Astrocyte (in vitro differentiated cells and primary cell): ENCODE results near the gene DUS2. TPM values are rescaled to one million over a fixed set of nuclear protein-coding genes. Genes with fewer than 3 reads are reported as not detected.

Experiments
- DNase-seq: peaks from one replicate; pipeline ENCODE4 v3.0.0-alpha.2; 2010; ENCODE audit warnings: low read depth
- FAIRE-seq: peaks from 2 replicates; lab custom pipeline; 2011; peaks lifted over from hg19 to GRCh38; lab: Jason Lieb, UNC
- H2AFZ ChIP-seq: 2 replicates; pipeline ENCODE4 v1.6.0; 2012; ENCODE audit warnings: low read depth, low read length, inconsistent platforms
- H3K27ac ChIP-seq: 2 replicates; pipeline ENCODE4 v1.5.1; 2011; ENCODE audit warnings: low read depth, low read length, inconsistent platforms
- H3K27me3 ChIP-seq: 2 replicates; pipeline ENCODE4 v1.6.0; 2011; ENCODE audit warnings: low read length, inconsistent platforms; ENCODE audit not compliant: insufficient read depth
- H3K36me3 ChIP-seq: 2 replicates; pipeline ENCODE4 v1.5.1; 2011; ENCODE audit warnings: low read length, inconsistent platforms; ENCODE audit not compliant: insufficient read depth
- H3K4me1 ChIP-seq: 2 replicates; pipeline ENCODE4 v1.5.1; 2011; ENCODE audit warnings: low read length, inconsistent platforms; ENCODE audit not compliant: insufficient read depth
- H3K4me2 ChIP-seq: 2 replicates; pipeline ENCODE4 v1.6.0; 2012; ENCODE audit warnings: low read length, inconsistent platforms
- H3K4me3 ChIP-seq: 2 replicates; pipeline ENCODE4 v1.5.1; 2011; ENCODE audit warnings: low read depth, mild to moderate bottlenecking, low read length, inconsistent platforms; ENCODE audit not compliant: insufficient read depth
- H3K79me2 ChIP-seq: 2 replicates; pipeline ENCODE4 v1.6.0; 2012; ENCODE audit warnings: mild to moderate bottlenecking, low read length, inconsistent platforms; ENCODE audit not compliant: insufficient read depth
- H3K9ac ChIP-seq: 2 replicates; pipeline ENCODE4 v1.6.0; 2012; ENCODE audit warnings: mild to moderate bottlenecking, low read length, inconsistent platforms
- H3K9me3 ChIP-seq: 2 replicates; pipeline ENCODE4 v1.5.1; 2012; ENCODE audit warnings: low read depth, mild to moderate bottlenecking, low read length, inconsistent platforms; ENCODE audit not compliant: insufficient read depth
- H4K20me1 ChIP-seq: 2 replicates; pipeline ENCODE4 v1.6.0; 2012; ENCODE audit warnings: low read length, inconsistent platforms; ENCODE audit not compliant: insufficient read depth
- H3K27ac Mint-ChIP-seq: one replicate; pipeline ENCODE4 v1.8.0; 2021; ENCODE audit warnings: mild to moderate bottlenecking, mixed read lengths; ENCODE audit not compliant: unreplicated experiment
- H3K27me3 Mint-ChIP-seq: one replicate; pipeline ENCODE4 v1.8.0; 2021; ENCODE audit warnings: low read depth, mixed read lengths; ENCODE audit not compliant: unreplicated experiment
- H3K36me3 Mint-ChIP-seq: one replicate; pipeline ENCODE4 v1.8.0; 2021; ENCODE audit warnings: low read depth, mixed read lengths; ENCODE audit not compliant: unreplicated experiment
- H3K4me1 Mint-ChIP-seq: one replicate; pipeline ENCODE4 v1.8.0; 2021; ENCODE audit warnings: low read depth, mixed read lengths; ENCODE audit not compliant: unreplicated experiment
- H3K4me3 Mint-ChIP-seq: one replicate; pipeline ENCODE4 v1.8.0; 2021; ENCODE audit warnings: mild to moderate bottlenecking, moderate library complexity, mixed read lengths; ENCODE audit not compliant: unreplicated experiment
- H3K9me3 Mint-ChIP-seq: one replicate; pipeline ENCODE4 v1.8.0; 2021; ENCODE audit warnings: mild to moderate bottlenecking, mixed read lengths; ENCODE audit not compliant: unreplicated experiment
- EZH2 ChIP-seq: IDR thresholded peaks from 2 replicates; pipeline ENCODE4 v1.6.1; 2012; ENCODE audit warnings: mild to moderate bottlenecking, low read length, inconsistent platforms; ENCODE audit not compliant: insufficient read depth
- total RNA-seq: library from RNA; stranded (reverse); gene quantifications from 2 replicates; pipeline ENCODE4 v1.2.1, GENCODE V29; 2021
- TF ChIP-seq, protein P1 (sequence below): IDR thresholded peaks from 2 replicates; pipeline ENCODE4 v1.5.1; 2011; ENCODE audit warnings: low read depth, mild to moderate bottlenecking, inconsistent platforms, low read length, moderate library complexity; ENCODE audit not compliant: insufficient read depth

DUS2 gene
- total RNA-seq, 1 donor from 2014 or later, result 14.9 TPM

DNA sequence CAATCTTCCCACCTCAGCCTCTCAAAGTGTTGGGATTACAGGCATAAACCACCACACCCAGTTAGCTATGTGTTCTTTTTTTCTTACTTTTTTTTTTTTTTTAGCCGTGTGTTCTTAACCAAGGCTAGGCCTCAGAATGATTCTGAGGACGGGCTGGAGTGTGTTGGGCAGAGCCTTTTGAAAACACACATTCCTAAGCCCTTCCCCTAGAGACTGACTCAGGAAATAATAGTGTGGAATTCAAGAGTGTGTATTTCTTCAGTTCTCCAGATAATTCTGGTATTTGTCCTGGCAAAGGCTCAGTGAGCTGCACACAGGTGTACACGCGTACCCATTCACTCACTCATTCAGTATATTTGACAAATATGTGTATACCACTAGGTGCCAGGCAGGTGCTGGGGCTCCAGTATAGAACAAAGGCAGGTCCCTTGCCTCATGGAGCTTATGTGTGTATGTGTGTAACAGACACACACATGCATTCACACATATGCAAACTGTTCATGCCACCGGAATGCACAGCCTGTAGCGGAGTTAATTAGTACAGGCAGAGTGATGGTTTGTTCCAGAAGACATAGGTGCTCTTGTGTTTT lies 42.7 kb downstream of the DUS2 start:
- H3K9me3 Mint-ChIP-seq, result no peaks in the 10 kb centered on the region
- Histone ChIP-seq H3K4me2 (peak overlapping the region; percentile 59), H3K9me3 (no peaks in the 10 kb centered on the region), H3K9ac (peak overlapping the region; percentile 36), H4K20me1 (peaks cover 5% of the 10 kb centered on the region), H3K4me1 (peaks cover 25% of the 10 kb centered on the region), H3K36me3 (peaks cover 8% of the 10 kb centered on the region), H2AFZ (no peak overlapping the region), H3K4me3 (no peak overlapping the region), H3K27me3 (no peaks in the 10 kb centered on the region), H3K27ac (peak overlapping the region; percentile 66), H3K79me2 (no peaks in the 10 kb centered on the region)
- peaks cover 18% of the 10 kb centered on the region for H3K4me1 Mint-ChIP-seq
- peaks cover 16% of the 10 kb centered on the region for H3K36me3 Mint-ChIP-seq
- no peak overlapping the region for H3K4me3 Mint-ChIP-seq
- TF ChIP-seq, protein P1, sequence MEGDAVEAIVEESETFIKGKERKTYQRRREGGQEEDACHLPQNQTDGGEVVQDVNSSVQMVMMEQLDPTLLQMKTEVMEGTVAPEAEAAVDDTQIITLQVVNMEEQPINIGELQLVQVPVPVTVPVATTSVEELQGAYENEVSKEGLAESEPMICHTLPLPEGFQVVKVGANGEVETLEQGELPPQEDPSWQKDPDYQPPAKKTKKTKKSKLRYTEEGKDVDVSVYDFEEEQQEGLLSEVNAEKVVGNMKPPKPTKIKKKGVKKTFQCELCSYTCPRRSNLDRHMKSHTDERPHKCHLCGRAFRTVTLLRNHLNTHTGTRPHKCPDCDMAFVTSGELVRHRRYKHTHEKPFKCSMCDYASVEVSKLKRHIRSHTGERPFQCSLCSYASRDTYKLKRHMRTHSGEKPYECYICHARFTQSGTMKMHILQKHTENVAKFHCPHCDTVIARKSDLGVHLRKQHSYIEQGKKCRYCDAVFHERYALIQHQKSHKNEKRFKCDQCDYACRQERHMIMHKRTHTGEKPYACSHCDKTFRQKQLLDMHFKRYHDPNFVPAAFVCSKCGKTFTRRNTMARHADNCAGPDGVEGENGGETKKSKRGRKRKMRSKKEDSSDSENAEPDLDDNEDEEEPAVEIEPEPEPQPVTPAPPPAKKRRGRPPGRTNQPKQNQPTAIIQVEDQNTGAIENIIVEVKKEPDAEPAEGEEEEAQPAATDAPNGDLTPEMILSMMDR, result no peak
- no peak for TF ChIP-seq EZH2
- peak; percentile 72 for FAIRE-seq
- no peaks in the 10 kb centered on the region for H3K27me3 Mint-ChIP-seq
- peak; percentile 77 for DNase-seq
- peak overlapping the region; percentile 47 for H3K27ac Mint-ChIP-seq

DNA sequence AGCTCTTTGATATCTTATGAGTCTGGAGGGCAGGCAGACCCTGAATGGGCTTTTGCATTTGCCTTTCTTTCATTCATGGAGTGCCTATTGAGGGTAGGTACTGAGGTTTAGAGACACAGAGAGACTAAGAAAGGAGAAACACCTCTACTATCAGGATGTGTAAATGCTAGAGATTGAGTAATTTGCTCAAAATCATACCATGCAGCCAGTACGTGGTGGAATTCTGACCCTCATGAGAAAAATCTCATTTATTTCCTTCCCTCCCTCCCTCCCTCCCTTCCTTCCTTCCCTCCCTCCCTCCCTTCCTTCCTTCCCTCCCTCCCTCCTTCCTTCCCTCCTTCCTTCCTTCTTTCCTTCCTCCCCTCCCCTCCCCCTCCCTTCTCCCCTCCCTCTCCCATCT lies 43.7 kb downstream of the DUS2 start:
- Mint-ChIP-seq H3K4me3 (no peak overlapping the region), H3K27ac (no peak overlapping the region), H3K4me1 (peaks cover 18% of the 10 kb centered on the region), H3K36me3 (peaks cover 16% of the 10 kb centered on the region), H3K27me3 (no peaks in the 10 kb centered on the region), H3K9me3 (no peaks in the 10 kb centered on the region)
- H3K4me2 ChIP-seq, result no peak overlapping the region
- no peak overlapping the region for H3K27ac ChIP-seq
- no peak overlapping the region for H3K4me3 ChIP-seq
- no peak for FAIRE-seq
- DNase-seq, result no peak
- H4K20me1 ChIP-seq, result peaks cover 5% of the 10 kb centered on the region
- no peaks in the 10 kb centered on the region for H3K27me3 ChIP-seq
- H3K9me3 ChIP-seq, result no peaks in the 10 kb centered on the region
- H3K9ac ChIP-seq, result no peak overlapping the region
- H3K79me2 ChIP-seq, result no peaks in the 10 kb centered on the region
- peaks cover 10% of the 10 kb centered on the region for H3K36me3 ChIP-seq
- no peak overlapping the region for H2AFZ ChIP-seq
- TF ChIP-seq, protein P1, result no peak
- no peak for TF ChIP-seq EZH2
- H3K4me1 ChIP-seq, result peaks cover 25% of the 10 kb centered on the region

DNA sequence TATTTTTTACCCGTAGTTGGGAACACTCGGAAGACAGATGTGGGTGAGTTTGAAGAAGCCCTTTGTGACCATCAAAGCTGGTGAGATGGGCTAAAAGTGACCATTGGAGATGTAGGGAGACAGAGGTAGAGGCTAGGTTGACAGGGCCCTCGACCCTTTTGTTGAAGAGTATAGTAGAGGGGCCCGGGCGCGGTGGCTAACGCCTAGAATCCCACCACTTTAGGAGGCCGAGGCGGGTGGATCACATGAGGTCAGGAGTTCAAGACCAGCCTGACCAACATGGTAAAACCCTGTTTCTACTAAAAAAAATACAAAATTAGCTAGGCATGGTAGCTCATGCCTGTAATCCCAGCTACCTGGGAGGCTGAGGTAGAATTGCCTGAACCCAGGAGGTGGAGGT lies 45.8 kb downstream of the DUS2 start:
- no peak overlapping the region for H3K4me3 ChIP-seq
- H3K4me3 Mint-ChIP-seq, result no peak overlapping the region
- no peak overlapping the region for H3K27ac Mint-ChIP-seq
- peaks cover 24% of the 10 kb centered on the region for H3K4me1 ChIP-seq
- DNase-seq (no peak), FAIRE-seq (no peak)
- H3K27me3 Mint-ChIP-seq, result no peaks in the 10 kb centered on the region
- peaks cover 14% of the 10 kb centered on the region for H3K36me3 ChIP-seq
- TF ChIP-seq, protein P1, result no peak
- TF ChIP-seq EZH2, result no peak
- no peak overlapping the region for H2AFZ ChIP-seq
- H3K79me2 ChIP-seq, result no peaks in the 10 kb centered on the region
- no peak overlapping the region for H3K9ac ChIP-seq
- no peaks in the 10 kb centered on the region for H3K27me3 ChIP-seq
- no peaks in the 10 kb centered on the region for H3K9me3 ChIP-seq
- H3K9me3 Mint-ChIP-seq, result no peaks in the 10 kb centered on the region
- peaks cover 20% of the 10 kb centered on the region for H3K36me3 Mint-ChIP-seq
- no peak overlapping the region for H3K4me2 ChIP-seq
- H3K27ac ChIP-seq, result no peak overlapping the region
- peaks cover 5% of the 10 kb centered on the region for H4K20me1 ChIP-seq
- H3K4me1 Mint-ChIP-seq, result peaks cover 18% of the 10 kb centered on the region
